NB4 (cell line): ENCODE measurements around the gene ZFPM1.
A peak's percentile ranks its signal among the peaks of the same experiment; 100 is the strongest.

Experiments
- DNase-seq: peaks from one replicate; pipeline ENCODE4 v3.0.0; 2010; ENCODE audit warnings: low read depth
- H3K4me3 ChIP-seq: one replicate; pipeline ENCODE4 v1.5.1; 2011; ENCODE audit warnings: mild to moderate bottlenecking, low read depth, low read length, moderate library complexity
- MYC ChIP-seq: IDR thresholded peaks from 2 replicates; pipeline ENCODE4 v1.6.1; 2011; ENCODE audit warnings: low read depth, low read length
- POLR2A ChIP-seq: IDR thresholded peaks from 2 replicates; pipeline ENCODE4 v1.6.1; 2011; ENCODE audit warnings: mild to moderate bottlenecking; ENCODE audit not compliant: insufficient read length; ENCODE audit errors: extremely low read depth
- TF ChIP-seq, protein P1 (sequence below): IDR thresholded peaks from one replicate; pipeline ENCODE4 v1.5.1; 2012; ENCODE audit warnings: low read depth, low read length
- TF ChIP-seq, protein P2 (sequence below): IDR thresholded peaks from 2 replicates; pipeline ENCODE4 v1.6.1; 2011; ENCODE audit warnings: low read depth, low read length

ZFPM1 gene

DNA sequence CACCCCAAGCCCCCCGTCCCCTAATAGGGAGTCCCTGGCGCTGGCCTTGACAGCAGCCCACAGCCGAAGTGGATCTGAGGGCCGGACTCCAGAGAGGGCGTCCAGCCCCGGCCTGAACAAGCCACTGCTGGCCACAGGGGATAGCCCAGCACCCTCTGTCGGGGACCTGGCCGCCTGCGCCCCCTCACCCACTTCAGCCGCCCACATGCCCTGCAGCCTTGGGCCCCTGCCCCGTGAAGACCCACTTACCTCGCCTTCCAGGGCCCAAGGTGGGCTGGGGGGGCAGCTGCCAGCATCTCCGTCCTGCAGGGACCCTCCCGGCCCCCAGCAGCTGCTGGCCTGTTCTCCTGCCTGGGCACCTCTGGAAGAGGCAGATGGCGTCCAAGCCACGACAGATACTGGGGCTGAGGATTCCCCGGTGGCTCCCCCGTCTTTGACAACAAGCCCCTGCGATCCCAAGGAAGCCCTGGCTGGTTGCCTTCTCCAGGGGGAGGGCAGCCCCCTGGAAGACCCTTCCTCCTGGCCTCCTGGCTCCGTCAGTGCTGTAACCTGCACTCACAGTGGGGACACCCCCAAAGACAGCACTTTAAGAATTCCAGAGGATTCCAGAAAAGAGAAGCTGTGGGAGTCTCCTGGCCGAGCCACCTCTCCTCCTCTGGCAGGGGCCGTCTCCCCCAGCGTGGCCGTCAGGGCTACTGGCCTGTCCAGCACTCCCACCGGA, 19.3 kb upstream of the ZFPM1 start:
- TF ChIP-seq, protein P1, sequence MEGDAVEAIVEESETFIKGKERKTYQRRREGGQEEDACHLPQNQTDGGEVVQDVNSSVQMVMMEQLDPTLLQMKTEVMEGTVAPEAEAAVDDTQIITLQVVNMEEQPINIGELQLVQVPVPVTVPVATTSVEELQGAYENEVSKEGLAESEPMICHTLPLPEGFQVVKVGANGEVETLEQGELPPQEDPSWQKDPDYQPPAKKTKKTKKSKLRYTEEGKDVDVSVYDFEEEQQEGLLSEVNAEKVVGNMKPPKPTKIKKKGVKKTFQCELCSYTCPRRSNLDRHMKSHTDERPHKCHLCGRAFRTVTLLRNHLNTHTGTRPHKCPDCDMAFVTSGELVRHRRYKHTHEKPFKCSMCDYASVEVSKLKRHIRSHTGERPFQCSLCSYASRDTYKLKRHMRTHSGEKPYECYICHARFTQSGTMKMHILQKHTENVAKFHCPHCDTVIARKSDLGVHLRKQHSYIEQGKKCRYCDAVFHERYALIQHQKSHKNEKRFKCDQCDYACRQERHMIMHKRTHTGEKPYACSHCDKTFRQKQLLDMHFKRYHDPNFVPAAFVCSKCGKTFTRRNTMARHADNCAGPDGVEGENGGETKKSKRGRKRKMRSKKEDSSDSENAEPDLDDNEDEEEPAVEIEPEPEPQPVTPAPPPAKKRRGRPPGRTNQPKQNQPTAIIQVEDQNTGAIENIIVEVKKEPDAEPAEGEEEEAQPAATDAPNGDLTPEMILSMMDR, result no peak
- TF ChIP-seq, protein P2, sequence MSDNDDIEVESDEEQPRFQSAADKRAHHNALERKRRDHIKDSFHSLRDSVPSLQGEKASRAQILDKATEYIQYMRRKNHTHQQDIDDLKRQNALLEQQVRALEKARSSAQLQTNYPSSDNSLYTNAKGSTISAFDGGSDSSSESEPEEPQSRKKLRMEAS, result no peak
- TF ChIP-seq POLR2A (no peak), MYC (no peak)
- no peak for DNase-seq
- no peak overlapping the region for H3K4me3 ChIP-seq

DNA sequence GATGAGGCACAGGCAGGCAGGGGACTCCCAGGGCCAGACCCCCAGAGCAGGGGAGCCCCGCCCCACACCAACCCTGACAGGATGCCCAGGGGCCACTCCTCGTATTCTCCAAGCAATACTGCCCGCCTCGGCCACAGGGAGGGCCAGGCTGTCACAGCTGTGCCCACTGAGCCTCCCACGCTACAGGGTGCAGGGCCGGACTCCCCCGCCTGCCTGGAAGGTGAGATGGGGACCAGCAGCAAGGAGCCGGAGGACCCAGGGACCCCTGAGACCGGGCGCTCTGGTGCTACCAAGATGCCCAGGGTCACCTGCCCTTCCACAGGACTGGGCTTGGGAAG, 18.8 kb upstream of the ZFPM1 start:
- TF ChIP-seq MYC, result no peak
- TF ChIP-seq POLR2A, result no peak
- TF ChIP-seq, protein P2, result no peak
- TF ChIP-seq, protein P1, result no peak
- H3K4me3 ChIP-seq, result no peak overlapping the region
- DNase-seq, result no peak

DNA sequence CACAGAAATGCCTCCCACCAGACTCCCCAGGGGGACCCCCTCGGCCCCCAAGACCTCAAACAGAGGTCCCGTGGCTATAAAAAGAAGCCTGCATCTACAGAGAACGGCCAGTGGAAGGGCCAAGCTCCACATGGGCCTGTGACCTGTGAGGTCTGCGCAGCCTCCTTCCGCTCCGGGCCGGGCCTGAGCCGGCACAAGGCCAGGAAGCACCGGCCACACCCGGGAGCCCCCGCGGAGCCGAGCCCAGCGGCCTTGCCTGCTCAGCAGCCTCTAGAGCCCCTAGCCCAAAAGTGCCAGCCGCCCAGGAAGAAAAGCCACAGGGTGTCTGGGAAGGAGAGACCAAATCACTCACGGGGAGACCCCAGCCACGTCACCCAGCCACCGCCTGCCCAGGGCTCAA, 18.3 kb upstream of the ZFPM1 start:
- DNase-seq, result no peak
- no peak overlapping the region for H3K4me3 ChIP-seq
- TF ChIP-seq POLR2A (no peak), MYC (no peak)
- TF ChIP-seq, protein P2, result no peak
- TF ChIP-seq, protein P1, result no peak

DNA sequence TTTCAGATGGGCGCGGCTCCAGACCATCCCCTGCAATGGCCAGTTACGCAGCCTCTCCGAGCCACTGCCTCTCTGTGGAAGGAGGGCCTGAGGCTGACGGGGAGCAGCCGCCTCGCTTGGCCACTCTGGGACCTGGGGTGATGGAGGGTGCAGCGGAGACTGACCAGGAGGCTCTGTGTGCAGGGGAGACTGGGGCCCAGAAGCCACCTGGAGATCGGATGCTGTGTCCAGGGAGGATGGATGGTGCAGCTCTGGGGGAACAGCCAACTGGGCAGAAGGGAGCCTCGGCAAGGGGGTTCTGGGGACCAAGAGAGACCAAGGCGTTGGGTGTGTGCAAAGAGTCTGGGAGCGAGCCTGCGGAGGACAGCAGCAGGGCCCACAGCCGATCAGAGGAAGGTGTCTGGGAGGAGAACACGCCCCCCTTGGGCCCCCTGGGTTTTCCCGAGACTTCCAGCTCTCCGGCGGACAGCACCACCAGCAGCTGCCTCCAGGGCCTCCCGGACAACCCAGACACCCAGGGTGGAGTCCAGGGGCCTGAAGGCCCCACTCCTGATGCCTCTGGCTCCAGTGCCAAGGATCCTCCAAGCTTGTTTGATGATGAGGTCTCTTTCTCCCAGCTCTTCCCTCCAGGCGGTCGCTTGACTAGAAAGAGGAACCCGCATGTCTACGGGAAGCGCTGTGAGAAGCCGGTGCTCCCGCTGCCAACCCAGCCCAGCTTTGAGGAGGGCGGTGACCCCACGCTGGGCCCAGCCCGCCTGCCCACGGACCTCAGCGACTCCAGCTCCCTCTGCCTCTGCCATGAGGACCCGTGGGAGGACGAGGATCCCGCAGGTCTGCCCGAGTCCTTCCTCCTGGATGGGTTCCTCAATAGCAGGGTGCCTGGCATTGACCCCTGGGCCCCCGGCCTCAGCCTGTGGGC, 17.4 kb upstream of the ZFPM1 start:
- H3K4me3 ChIP-seq, result no peak overlapping the region
- peak; percentile 54 for DNase-seq

DNA sequence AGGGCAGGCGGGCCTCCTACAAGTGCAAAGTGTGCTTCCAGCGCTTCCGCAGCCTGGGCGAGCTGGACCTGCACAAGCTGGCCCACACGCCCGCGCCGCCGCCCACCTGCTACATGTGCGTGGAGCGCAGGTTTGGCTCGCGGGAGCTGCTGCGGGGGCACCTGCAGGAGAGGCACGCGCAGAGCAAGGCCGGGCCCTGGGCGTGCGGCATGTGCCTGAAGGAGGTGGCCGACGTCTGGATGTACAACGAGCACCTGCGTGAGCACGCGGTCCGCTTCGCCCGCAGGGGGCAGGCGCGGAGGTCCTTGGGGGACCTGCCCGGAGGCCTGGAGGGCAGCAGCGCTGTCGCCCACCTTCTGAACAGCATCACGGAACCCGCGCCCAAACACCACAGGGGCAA, 16.3 kb upstream of the ZFPM1 start:
- TF ChIP-seq POLR2A, result no peak
- TF ChIP-seq MYC, result no peak
- TF ChIP-seq, protein P2, result no peak
- TF ChIP-seq, protein P1, result no peak
- no peak for DNase-seq
- no peak overlapping the region for H3K4me3 ChIP-seq

More for the DNA sequence above, 17.4 kb upstream of the ZFPM1 start:
- no peak for TF ChIP-seq MYC
- TF ChIP-seq, protein P2, result no peak
- no peak for TF ChIP-seq POLR2A
- TF ChIP-seq, protein P1, result no peak
